ENCODE measurements around the gene COX19. TPM values are rescaled to one million over a fixed set of nuclear protein-coding genes. Genes with fewer than 3 reads are reported as not detected.

The COX19 gene
- total and polyA plus RNA-seq, 2 of the 13 experiments (the other 11 are each of a cell fraction or from before 2014, with no cell fraction given): 11.5 to 21.7 TPM

DNA sequence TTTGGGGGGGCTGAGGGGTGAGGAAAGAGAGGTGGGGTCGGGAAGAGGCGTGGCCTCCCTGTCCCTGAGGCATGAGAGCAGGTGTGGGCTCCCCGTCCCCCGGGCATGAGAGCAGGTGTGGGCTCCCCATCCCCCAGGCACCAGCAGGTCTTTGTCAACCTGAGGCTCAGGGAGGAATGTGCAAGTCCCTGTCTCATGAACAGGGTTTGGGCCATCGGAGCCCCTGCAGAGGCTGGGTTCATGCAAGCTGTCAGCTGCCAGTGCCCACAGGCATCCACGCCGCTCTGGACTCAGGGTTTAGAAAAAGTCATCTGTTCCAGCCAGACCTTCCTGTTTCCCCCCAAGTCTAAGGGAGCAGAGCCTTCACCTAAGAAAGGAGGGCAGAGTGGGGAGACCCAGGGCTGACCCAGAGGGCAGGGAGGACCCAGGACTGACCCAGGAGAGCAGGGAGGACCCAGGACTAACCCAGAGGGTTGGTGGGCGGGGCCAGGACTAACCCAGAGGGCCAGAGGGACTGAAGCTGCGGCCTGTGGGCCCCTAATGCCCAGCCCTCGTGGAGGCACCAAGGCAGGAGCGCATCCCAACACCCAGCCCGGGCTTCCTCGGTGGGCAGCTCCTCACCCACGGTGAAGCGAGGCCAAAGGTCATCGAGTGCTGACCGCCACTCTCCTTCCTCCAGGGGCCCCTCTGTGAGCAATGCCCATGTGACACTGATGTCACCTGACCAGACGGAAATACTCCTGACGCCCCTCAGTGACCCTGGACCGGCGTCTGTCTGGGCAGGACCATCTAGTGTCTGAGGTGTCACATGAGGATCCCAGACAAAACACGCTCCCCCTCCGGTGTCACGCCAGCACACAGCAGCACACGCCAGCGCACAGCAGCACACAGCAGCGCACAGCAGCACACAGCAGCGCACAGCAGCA is 40.1 kb upstream of the COX19 start (continued):
- TF ChIP-seq ZNF20 (CRISPR knock-in tag; IDR thresholded peaks at IDR 0.05) (no peak), ZNF678 (CRISPR knock-in tag; IDR thresholded peaks at IDR 0.05) (no peak), TMF1 (CRISPR knock-in tag; IDR thresholded peaks at IDR 0.05; ENCODE audit: low read depth) (no peak), CENPT (CRISPR knock-in tag; IDR thresholded peaks at IDR 0.05; ENCODE audit: low read depth) (no peak), HIVEP1 (CRISPR knock-in tag; IDR thresholded peaks at IDR 0.05) (no peak), RELA (CRISPR knock-in tag; IDR thresholded peaks at IDR 0.05) (no peak), ZNF432 (CRISPR knock-in tag; IDR thresholded peaks at IDR 0.05; ENCODE audit: borderline replicate concordance) (no peak), XRCC5 (optimal IDR thresholded peaks at IDR 0.05; ENCODE audit: low read length) (no peak), ZFP82 (CRISPR knock-in tag; IDR thresholded peaks at IDR 0.05; ENCODE audit: borderline replicate concordance) (no peak), ZNF350 (CRISPR knock-in tag; IDR thresholded peaks at IDR 0.05; ENCODE audit: borderline replicate concordance, low read depth) (no peak), ZNF264 (CRISPR knock-in tag; IDR thresholded peaks at IDR 0.05) (no peak), SETDB1 (CRISPR knock-in tag; IDR thresholded peaks at IDR 0.05; ENCODE audit: borderline replicate concordance) (no peak), SIN3B (IDR thresholded peaks at IDR 0.05; ENCODE audit: low read length) (no peak), RFXANK (CRISPR knock-in tag; IDR thresholded peaks at IDR 0.05) (no peak), THAP11 (CRISPR knock-in tag; IDR thresholded peaks at IDR 0.05) (0 out of 2 replicates have a peak, but pooled peaks have one; percentile 35), ZIK1 (CRISPR knock-in tag; IDR thresholded peaks at IDR 0.05; ENCODE audit: borderline replicate concordance, low read depth) (no peak), MXD4 (CRISPR knock-in tag; IDR thresholded peaks at IDR 0.05) (no peak), RBAK (CRISPR knock-in tag; IDR thresholded peaks at IDR 0.05) (no peak), ZNF460 (CRISPR knock-in tag; IDR thresholded peaks at IDR 0.05; ENCODE audit: borderline replicate concordance) (no peak)
- TF ChIP-seq, protein P1, sequence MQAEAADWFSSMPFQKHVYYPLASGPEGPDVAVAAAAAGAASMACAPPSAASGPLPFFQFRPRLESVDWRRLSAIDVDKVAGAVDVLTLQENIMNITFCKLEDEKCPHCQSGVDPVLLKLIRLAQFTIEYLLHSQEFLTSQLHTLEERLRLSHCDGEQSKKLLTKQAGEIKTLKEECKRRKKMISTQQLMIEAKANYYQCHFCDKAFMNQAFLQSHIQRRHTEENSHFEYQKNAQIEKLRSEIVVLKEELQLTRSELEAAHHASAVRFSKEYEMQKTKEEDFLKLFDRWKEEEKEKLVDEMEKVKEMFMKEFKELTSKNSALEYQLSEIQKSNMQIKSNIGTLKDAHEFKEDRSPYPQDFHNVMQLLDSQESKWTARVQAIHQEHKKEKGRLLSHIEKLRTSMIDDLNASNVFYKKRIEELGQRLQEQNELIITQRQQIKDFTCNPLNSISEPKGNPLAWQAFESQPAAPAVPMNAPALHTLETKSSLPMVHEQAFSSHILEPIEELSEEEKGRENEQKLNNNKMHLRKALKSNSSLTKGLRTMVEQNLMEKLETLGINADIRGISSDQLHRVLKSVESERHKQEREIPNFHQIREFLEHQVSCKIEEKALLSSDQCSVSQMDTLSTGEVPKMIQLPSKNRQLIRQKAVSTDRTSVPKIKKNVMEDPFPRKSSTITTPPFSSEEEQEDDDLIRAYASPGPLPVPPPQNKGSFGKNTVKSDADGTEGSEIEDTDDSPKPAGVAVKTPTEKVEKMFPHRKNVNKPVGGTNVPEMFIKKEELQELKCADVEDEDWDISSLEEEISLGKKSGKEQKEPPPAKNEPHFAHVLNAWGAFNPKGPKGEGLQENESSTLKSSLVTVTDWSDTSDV (CRISPR knock-in tag; IDR thresholded peaks at IDR 0.05): no peak
- TF ChIP-seq, protein P2, sequence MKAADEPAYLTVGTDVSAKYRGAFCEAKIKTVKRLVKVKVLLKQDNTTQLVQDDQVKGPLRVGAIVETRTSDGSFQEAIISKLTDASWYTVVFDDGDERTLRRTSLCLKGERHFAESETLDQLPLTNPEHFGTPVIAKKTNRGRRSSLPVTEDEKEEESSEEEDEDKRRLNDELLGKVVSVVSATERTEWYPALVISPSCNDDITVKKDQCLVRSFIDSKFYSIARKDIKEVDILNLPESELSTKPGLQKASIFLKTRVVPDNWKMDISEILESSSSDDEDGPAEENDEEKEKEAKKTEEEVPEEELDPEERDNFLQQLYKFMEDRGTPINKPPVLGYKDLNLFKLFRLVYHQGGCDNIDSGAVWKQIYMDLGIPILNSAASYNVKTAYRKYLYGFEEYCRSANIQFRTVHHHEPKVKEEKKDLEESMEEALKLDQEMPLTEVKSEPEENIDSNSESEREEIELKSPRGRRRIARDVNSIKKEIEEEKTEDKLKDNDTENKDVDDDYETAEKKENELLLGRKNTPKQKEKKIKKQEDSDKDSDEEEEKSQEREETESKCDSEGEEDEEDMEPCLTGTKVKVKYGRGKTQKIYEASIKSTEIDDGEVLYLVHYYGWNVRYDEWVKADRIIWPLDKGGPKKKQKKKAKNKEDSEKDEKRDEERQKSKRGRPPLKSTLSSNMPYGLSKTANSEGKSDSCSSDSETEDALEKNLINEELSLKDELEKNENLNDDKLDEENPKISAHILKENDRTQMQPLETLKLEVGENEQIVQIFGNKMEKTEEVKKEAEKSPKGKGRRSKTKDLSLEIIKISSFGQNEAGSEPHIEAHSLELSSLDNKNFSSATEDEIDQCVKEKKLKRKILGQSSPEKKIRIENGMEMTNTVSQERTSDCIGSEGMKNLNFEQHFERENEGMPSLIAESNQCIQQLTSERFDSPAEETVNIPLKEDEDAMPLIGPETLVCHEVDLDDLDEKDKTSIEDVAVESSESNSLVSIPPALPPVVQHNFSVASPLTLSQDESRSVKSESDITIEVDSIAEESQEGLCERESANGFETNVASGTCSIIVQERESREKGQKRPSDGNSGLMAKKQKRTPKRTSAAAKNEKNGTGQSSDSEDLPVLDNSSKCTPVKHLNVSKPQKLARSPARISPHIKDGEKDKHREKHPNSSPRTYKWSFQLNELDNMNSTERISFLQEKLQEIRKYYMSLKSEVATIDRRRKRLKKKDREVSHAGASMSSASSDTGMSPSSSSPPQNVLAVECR (CRISPR knock-in tag; IDR thresholded peaks at IDR 0.05; ENCODE audit: borderline replicate concordance): peak; percentile 57; the same call in 1 of the 2 replicates
- TF ChIP-seq, protein P3, sequence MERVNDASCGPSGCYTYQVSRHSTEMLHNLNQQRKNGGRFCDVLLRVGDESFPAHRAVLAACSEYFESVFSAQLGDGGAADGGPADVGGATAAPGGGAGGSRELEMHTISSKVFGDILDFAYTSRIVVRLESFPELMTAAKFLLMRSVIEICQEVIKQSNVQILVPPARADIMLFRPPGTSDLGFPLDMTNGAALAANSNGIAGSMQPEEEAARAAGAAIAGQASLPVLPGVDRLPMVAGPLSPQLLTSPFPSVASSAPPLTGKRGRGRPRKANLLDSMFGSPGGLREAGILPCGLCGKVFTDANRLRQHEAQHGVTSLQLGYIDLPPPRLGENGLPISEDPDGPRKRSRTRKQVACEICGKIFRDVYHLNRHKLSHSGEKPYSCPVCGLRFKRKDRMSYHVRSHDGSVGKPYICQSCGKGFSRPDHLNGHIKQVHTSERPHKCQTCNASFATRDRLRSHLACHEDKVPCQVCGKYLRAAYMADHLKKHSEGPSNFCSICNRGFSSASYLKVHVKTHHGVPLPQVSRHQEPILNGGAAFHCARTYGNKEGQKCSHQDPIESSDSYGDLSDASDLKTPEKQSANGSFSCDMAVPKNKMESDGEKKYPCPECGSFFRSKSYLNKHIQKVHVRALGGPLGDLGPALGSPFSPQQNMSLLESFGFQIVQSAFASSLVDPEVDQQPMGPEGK (CRISPR knock-in tag; IDR thresholded peaks at IDR 0.05): no peak
